Right atrium auricular region (tissue), 2 donors: ENCODE data around the gene GPATCH2. TPM values are rescaled to one million over a fixed set of nuclear protein-coding genes. Genes with fewer than 3 reads are reported as not detected.

ENCODE experiments used
- DNase-seq: peaks from one replicate; pipeline ENCODE4 v3.0.0-alpha.2; 2019; ENCODE audit warnings: low spot score
- H3K27ac ChIP-seq, 2 donors: fragments of 200-600 bp; sonication (generic); 1 replicate in 1 of 2; 2 replicates in 1 of 2; pipeline ENCODE4 v1.5.1; 2016 to 2019
- H3K27me3 ChIP-seq, 2 donors: fragments of 200-600 bp; sonication (generic); one replicate each; pipeline versions ENCODE4 v1.5.1 to v1.6.0; 2017 to 2019
- H3K36me3 ChIP-seq: fragments of 200-600 bp; sonication (generic); one replicate; pipeline ENCODE4 v1.5.1; 2016
- H3K4me1 ChIP-seq, 2 donors: fragments of 200-600 bp; sonication (generic); one replicate each; pipeline versions ENCODE4 v1.5.1 to v1.6.0; 2017 to 2019
- H3K4me3 ChIP-seq, 2 donors: fragments of 200-600 bp; sonication (generic); 1 replicate in 1 of 2; 2 replicates in 1 of 2; pipeline ENCODE4 v1.5.1; 2017 to 2019; ENCODE audit warnings: mild to moderate bottlenecking in 1 of 2, moderate library complexity in 1 of 2
- H3K9me3 ChIP-seq, 2 donors: fragments of 200-600 bp; sonication (generic); one replicate each; pipeline ENCODE4 v1.5.1; 2019
- CTCF ChIP-seq, 2 donors: fragments of 200-600 bp; sonication (generic); IDR thresholded peaks; one replicate each; pipeline ENCODE4 v1.5.1; 2019; ENCODE audit warnings: antibody characterized with exemption in 2 of 2
- total RNA-seq, 2 donors: library from RNA; depleted of rRNA; stranded (reverse); fragments of >200 nt; gene quantifications; one replicate each; pipeline ENCODE4 v1.1.0, GENCODE V29; 2016

The GPATCH2 gene
- total RNA-seq, 2 donors from 2014 or later = 7.9 to 8.5 TPM

GRCh38 chr1:217622042-217622441 lies 8.8 kb downstream of the GPATCH2 start:
- Histone ChIP-seq H3K9me3 (no peaks in the 10 kb centered on the region), H3K27me3 (no peaks in the 10 kb centered on the region), H3K27ac (no peak overlapping the region), H3K4me3 (no peak overlapping the region), H3K4me1 (peaks cover 0 to 3% of the 10 kb centered on the region in 2 donors), H3K36me3 (peaks cover 5% of the 10 kb centered on the region)
- DNase-seq = no peak
- no peak for TF ChIP-seq CTCF (IDR thresholded peaks at IDR 0.05)

GRCh38 chr1:217620814-217621213 lies 10.1 kb downstream of the GPATCH2 start:
- no peaks in the 10 kb centered on the region for H3K27me3 ChIP-seq
- H3K27ac ChIP-seq = no peak overlapping the region
- no peaks in the 10 kb centered on the region for H3K9me3 ChIP-seq
- H3K4me1 ChIP-seq = no peaks in the 10 kb centered on the region
- H3K4me3 ChIP-seq = no peak overlapping the region
- peaks cover 5% of the 10 kb centered on the region for H3K36me3 ChIP-seq
- no peak for DNase-seq
- TF ChIP-seq CTCF (IDR thresholded peaks at IDR 0.05) = no peak

GRCh38 chr1:217617126-217617525 lies 13.8 kb downstream of the GPATCH2 start:
- H3K4me1 ChIP-seq = no peaks in the 10 kb centered on the region
- H3K36me3 ChIP-seq = peaks cover 15% of the 10 kb centered on the region
- no peak for DNase-seq
- no peak for TF ChIP-seq CTCF (IDR thresholded peaks at IDR 0.05)
- no peak overlapping the region for H3K4me3 ChIP-seq
- H3K27ac ChIP-seq = no peak overlapping the region
- H3K27me3 ChIP-seq = no peaks in the 10 kb centered on the region
- no peaks in the 10 kb centered on the region for H3K9me3 ChIP-seq

- Histone ChIP-seq H3K9me3 (no peaks in the 10 kb centered on the region), H3K27ac (no peak overlapping the region), H3K36me3 (peaks cover 21% of the 10 kb centered on the region), H3K27me3 (no peaks in the 10 kb centered on the region), H3K4me3 (no peak overlapping the region), H3K4me1 (no peaks in the 10 kb centered on the region)
- no peak for TF ChIP-seq CTCF (IDR thresholded peaks at IDR 0.05)
- DNase-seq = no peak
Observed at GRCh38 chr1:217614200-217614712, 16.6 kb downstream of the GPATCH2 start.

GRCh38 chr1:217605390-217605789 lies 25.5 kb downstream of the GPATCH2 start:
- peaks cover 23% of the 10 kb centered on the region for H3K36me3 ChIP-seq
- H3K27ac ChIP-seq = no peak overlapping the region
- no peaks in the 10 kb centered on the region for H3K4me1 ChIP-seq
- no peaks in the 10 kb centered on the region for H3K9me3 ChIP-seq
- H3K4me3 ChIP-seq = no peak overlapping the region
- H3K27me3 ChIP-seq = no peaks in the 10 kb centered on the region
- no peak for DNase-seq
- TF ChIP-seq CTCF (IDR thresholded peaks at IDR 0.05) = no peak

GRCh38 chr1:217602380-217602779 lies 28.5 kb downstream of the GPATCH2 start:
- Histone ChIP-seq H3K4me3 (no peak overlapping the region), H3K9me3 (no peaks in the 10 kb centered on the region), H3K27ac (no peak overlapping the region), H3K36me3 (peaks cover 9% of the 10 kb centered on the region), H3K27me3 (no peaks in the 10 kb centered on the region), H3K4me1 (no peaks in the 10 kb centered on the region)
- no peak for DNase-seq
- no peak for TF ChIP-seq CTCF (IDR thresholded peaks at IDR 0.05)
